Activated T-helper 17 cell treated with anti-CD3 and anti-CD28 coated beads, Interleukin-2, amount 50 U/mL, for 72 hours (primary cell): ENCODE measurements around the gene INPP5D. TPM values are rescaled to one million over a fixed set of nuclear protein-coding genes. Genes with fewer than 3 reads are reported as not detected.
"Not testable (repeated sequence)": the region's sequence is repeated elsewhere in the genome, so short reads cannot be mapped to it uniquely, and the experiment has no call there.

Source experiments
- ATAC-seq: fragments of 150-1000 bp; cut with Tn5 transposase; replicated peaks from 2 replicates; pipeline ENCODE4 v1.10.0; 2021; ENCODE audit warnings: mild to moderate bottlenecking, moderate library complexity
- H3K27ac Mint-ChIP-seq: one replicate; pipeline ENCODE4 v1.8.0; 2022; ENCODE audit warnings: mixed read lengths
- H3K27me3 Mint-ChIP-seq: one replicate; pipeline ENCODE4 v1.8.0; 2022; ENCODE audit warnings: mixed read lengths
- H3K36me3 Mint-ChIP-seq: one replicate; pipeline ENCODE4 v1.8.0; 2022; ENCODE audit warnings: low read depth, mild to moderate bottlenecking, mixed read lengths
- H3K4me1 Mint-ChIP-seq: one replicate; pipeline ENCODE4 v1.8.0; 2022; ENCODE audit warnings: mixed read lengths
- H3K4me3 Mint-ChIP-seq: one replicate; pipeline ENCODE4 v1.8.0; 2022; ENCODE audit warnings: mild to moderate bottlenecking, mixed read lengths
- H3K9me3 Mint-ChIP-seq: one replicate; pipeline ENCODE4 v1.8.0; 2022; ENCODE audit warnings: mixed read lengths
- total RNA-seq, 2 donors: library from RNA; stranded (reverse); gene quantifications; one replicate each; pipeline ENCODE4 v1.2.3, GENCODE V29; 2022

Gene INPP5D
- total RNA-seq, 2 donors from 2014 or later = 81.6 to 89.8 TPM

DNA sequence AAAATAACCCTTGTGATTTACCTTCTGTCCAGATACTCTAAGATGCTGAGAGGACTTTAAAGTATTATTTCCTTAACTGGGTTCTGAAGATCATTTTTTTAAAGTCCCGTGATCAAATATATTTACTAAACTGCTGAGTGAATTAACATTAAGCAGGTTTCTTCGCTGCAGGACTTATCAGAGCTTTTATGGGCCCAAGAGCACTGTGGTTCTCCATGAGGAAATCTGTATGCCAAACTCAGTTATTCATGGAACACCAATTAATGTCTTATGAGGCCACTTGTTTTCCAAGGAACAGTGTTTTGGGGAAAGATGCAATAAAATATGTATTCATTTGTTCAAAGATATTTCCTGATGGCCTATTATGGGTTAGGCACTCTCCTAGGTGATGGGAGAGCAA is 111.2 kb downstream of the INPP5D start:
- Mint-ChIP-seq H3K27me3 (no peaks in the 10 kb centered on the region), H3K9me3 (no peaks in the 10 kb centered on the region), H3K36me3 (peaks cover 65% of the 10 kb centered on the region), H3K4me1 (peaks cover 10% of the 10 kb centered on the region), H3K4me3 (no peak overlapping the region), H3K27ac (peak overlapping the region; percentile 56)
- ATAC-seq = no peak

DNA sequence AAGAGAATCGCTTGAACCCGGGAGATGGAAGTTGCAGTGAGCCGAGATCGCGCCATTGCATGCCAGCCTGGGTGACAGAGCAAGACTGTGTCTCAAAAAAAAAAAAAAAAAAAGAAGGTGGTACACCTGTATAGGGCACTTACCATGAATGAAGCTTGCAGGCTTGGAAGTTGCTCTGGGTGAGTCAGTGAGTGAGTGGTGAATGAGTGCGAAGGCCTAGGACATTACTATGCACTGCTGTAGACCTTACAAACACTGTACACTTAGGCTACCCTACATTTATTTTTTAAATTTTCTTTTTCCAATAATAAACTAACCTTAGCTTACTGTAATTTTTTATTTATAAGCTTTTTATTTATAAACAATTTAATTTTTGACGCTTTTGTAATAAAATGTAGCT is 113.0 kb downstream of the INPP5D start:
- Mint-ChIP-seq H3K36me3 (peaks cover 82% of the 10 kb centered on the region), H3K4me3 (no peak overlapping the region), H3K4me1 (peaks cover 10% of the 10 kb centered on the region), H3K27ac (no peak overlapping the region), H3K27me3 (no peaks in the 10 kb centered on the region), H3K9me3 (no peaks in the 10 kb centered on the region)
- no peak for ATAC-seq

- Mint-ChIP-seq H3K4me1 (peaks cover 11% of the 10 kb centered on the region), H3K36me3 (peaks cover 88% of the 10 kb centered on the region), H3K27ac (no peak overlapping the region), H3K27me3 (no peaks in the 10 kb centered on the region), H3K9me3 (no peaks in the 10 kb centered on the region), H3K4me3 (no peak overlapping the region)
- ATAC-seq = no peak
Observed at GRCh38 chr2:233174137-233174536, 114.0 kb downstream of the INPP5D start.

- Mint-ChIP-seq H3K27me3 (no peaks in the 10 kb centered on the region), H3K4me3 (no peak overlapping the region), H3K4me1 (peaks cover 14% of the 10 kb centered on the region), H3K27ac (peak overlapping the region; percentile 81), H3K9me3 (no peaks in the 10 kb centered on the region), H3K36me3 (peaks cover 99% of the 10 kb centered on the region)
- ATAC-seq = no peak
Observed at GRCh38 chr2:233178994-233179847, 119.1 kb downstream of the INPP5D start.

DNA sequence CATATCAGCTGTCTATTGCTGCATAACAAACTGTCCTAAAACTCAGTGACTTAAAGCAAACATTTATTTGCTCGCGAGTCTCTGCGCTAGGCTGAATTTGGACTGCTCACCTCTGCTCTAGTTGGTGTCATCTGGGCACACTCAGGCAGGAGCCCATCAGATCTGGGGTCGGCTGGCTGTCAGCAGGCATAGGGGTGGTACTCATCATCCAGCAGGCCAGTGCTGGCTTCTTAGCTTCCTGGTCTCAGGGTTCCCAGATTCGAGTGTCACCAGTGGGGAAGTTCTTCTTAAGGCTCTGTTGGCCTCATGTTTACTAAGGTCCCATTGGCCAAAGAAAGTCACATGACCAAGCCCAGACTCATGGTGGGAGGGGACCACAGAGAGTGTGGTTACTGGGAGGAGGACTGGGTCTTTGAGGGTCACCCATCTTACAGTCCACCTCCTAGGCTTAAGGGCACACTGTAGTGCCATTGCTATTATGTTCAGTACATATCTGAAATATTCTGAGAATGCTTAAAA is 119.8 kb downstream of the INPP5D start:
- Mint-ChIP-seq H3K4me3 (no peak overlapping the region), H3K27ac (peak overlapping the region; percentile 81), H3K9me3 (no peaks in the 10 kb centered on the region), H3K4me1 (peaks cover 14% of the 10 kb centered on the region), H3K36me3 (peaks cover 100% of the 10 kb centered on the region), H3K27me3 (no peaks in the 10 kb centered on the region)
- peak; percentile 16 for ATAC-seq

GRCh38 chr2:233183869-233184418 is 123.8 kb downstream of the INPP5D start:
- Mint-ChIP-seq H3K4me1 (peaks cover 6% of the 10 kb centered on the region), H3K27ac (peak overlapping the region; percentile 36), H3K4me3 (no peak overlapping the region), H3K36me3 (peaks cover 100% of the 10 kb centered on the region), H3K9me3 (no peaks in the 10 kb centered on the region), H3K27me3 (no peaks in the 10 kb centered on the region)
- no peak for ATAC-seq

DNA sequence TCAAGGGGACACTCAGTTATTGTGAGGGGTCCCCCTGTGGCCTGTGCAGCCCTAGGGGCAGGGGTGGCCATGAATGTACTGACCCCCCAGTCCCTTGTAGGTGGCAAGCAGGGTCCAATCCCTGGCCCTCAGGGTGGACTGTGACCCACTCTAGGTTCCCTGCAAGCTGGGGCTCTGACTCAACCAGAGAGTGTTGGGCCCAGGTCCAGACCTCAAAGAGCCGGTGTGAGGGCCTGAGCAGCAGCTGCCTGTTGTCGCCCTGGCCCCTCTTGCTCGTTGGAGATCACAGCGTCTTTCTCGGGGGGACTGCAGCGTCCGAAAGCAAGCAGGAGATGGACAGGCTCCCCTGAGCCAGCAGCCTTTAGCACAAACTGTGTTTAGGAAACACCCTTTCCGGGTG is 124.5 kb downstream of the INPP5D start:
- H3K4me3 Mint-ChIP-seq = no peak overlapping the region
- peaks cover 100% of the 10 kb centered on the region for H3K36me3 Mint-ChIP-seq
- H3K27ac Mint-ChIP-seq = peak overlapping the region; percentile 36
- ATAC-seq = no peak
- no peaks in the 10 kb centered on the region for H3K27me3 Mint-ChIP-seq
- no peaks in the 10 kb centered on the region for H3K4me1 Mint-ChIP-seq
- no peaks in the 10 kb centered on the region for H3K9me3 Mint-ChIP-seq

GRCh38 chr2:233185330-233185729 is 125.2 kb downstream of the INPP5D start:
- Mint-ChIP-seq H3K36me3 (peaks cover 100% of the 10 kb centered on the region), H3K4me3 (no peak overlapping the region), H3K27me3 (no peaks in the 10 kb centered on the region), H3K4me1 (no peaks in the 10 kb centered on the region), H3K9me3 (no peaks in the 10 kb centered on the region), H3K27ac (peak overlapping the region; percentile 59)
- ATAC-seq = no peak

DNA sequence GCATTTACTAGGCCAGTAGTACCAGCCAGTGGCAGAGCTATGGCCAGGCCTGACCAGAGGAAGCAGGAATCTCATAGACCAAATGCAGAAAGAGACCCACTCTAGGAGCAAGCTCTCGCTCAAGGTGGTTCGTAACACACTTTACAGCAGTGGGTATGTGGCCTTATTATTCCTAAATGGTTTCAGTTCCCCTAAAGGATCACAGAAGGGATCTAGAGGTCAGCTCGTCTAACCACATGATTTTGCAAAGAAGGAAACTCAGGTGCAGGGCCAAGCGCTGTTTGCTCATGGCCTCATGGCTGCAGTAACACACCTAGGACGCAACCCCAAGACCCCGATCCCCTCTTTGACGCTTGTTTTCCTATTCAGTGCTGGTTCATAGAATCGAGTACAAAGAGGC is 125.8 kb downstream of the INPP5D start:
- no peaks in the 10 kb centered on the region for H3K9me3 Mint-ChIP-seq
- H3K36me3 Mint-ChIP-seq = peaks cover 100% of the 10 kb centered on the region
- H3K4me1 Mint-ChIP-seq = no peaks in the 10 kb centered on the region
- H3K4me3 Mint-ChIP-seq = no peak overlapping the region
- ATAC-seq = no peak
- peak overlapping the region; percentile 59 for H3K27ac Mint-ChIP-seq
- no peaks in the 10 kb centered on the region for H3K27me3 Mint-ChIP-seq

GRCh38 chr2:233186851-233187250 is 126.7 kb downstream of the INPP5D start:
- peaks cover 100% of the 10 kb centered on the region for H3K36me3 Mint-ChIP-seq
- peak overlapping the region; percentile 51 for H3K27ac Mint-ChIP-seq
- H3K4me3 Mint-ChIP-seq = no peak overlapping the region
- H3K9me3 Mint-ChIP-seq = no peaks in the 10 kb centered on the region
- H3K4me1 Mint-ChIP-seq = no peaks in the 10 kb centered on the region
- no peaks in the 10 kb centered on the region for H3K27me3 Mint-ChIP-seq
- no peak for ATAC-seq

GRCh38 chr2:233189025-233189424 is 128.9 kb downstream of the INPP5D start:
- no peaks in the 10 kb centered on the region for H3K4me1 Mint-ChIP-seq
- peaks cover 100% of the 10 kb centered on the region for H3K36me3 Mint-ChIP-seq
- no peaks in the 10 kb centered on the region for H3K27me3 Mint-ChIP-seq
- peak overlapping the region; percentile 41 for H3K27ac Mint-ChIP-seq
- ATAC-seq = no peak
- H3K4me3 Mint-ChIP-seq = no peak overlapping the region
- no peaks in the 10 kb centered on the region for H3K9me3 Mint-ChIP-seq

DNA sequence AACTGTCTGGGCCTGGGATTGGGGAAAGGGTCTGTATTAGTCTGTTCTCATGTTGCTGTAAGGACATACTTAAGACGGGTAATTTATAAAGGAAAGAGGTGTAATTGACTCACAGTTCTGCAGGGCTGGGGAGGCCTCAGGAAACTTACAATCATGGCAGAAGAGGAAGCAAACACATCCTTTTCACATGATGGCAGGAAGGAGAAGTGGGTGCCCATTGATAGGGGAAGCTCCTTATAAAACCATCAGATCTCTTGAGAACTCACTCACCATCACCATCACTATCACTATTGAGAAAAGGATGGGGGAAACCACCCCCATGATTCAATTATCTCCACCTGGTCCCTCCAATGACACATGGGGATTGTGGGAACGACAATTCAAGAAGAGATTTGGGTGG is 130.9 kb downstream of the INPP5D start:
- H3K27ac Mint-ChIP-seq = peak overlapping the region; percentile 57
- not testable (repeated sequence) for ATAC-seq, H3K27me3 Mint-ChIP-seq, H3K9me3 Mint-ChIP-seq, H3K4me1 Mint-ChIP-seq, H3K4me3 Mint-ChIP-seq
- peaks cover 100% of the 10 kb centered on the region for H3K36me3 Mint-ChIP-seq

DNA sequence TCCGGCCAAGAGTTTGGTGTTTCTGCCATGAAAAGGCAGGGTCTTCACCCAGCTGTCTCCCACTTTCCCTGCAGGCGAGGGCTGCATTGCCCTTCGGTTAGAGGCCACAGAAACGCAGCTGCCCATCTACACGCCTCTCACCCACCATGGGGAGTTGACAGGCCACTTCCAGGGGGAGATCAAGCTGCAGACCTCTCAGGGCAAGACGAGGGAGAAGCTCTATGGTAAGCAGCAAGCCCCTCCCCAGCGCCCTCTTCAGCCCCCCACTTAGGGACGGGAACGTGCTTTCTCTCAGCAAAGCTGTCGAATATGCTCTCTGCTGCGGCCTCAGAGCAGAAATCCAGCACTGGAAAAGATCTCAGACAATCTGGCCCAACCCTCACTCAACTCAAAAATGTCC is 133.6 kb downstream of the INPP5D start:
- Mint-ChIP-seq H3K27me3 (no peaks in the 10 kb centered on the region), H3K36me3 (peaks cover 100% of the 10 kb centered on the region), H3K27ac (peak overlapping the region; percentile 72), H3K9me3 (no peaks in the 10 kb centered on the region), H3K4me1 (no peaks in the 10 kb centered on the region), H3K4me3 (no peak overlapping the region)
- no peak for ATAC-seq

DNA sequence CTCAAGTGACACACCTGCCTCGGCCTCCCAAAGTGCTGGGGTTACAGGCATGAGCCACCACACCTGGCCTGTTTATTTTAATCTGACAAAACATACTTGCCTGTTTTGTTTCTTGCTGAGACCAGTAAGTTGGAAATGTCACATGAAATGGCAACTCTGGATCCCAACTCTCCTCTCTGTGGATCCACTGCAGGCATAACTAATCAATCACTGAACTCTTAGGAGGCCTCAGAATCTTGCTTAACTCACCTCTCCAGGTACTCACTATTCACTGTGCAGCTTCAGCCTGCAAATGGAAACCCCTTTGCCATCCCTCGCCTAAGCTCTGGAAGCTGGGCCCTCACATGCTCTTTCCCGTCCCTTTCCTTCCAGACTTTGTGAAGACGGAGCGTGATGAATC is 134.9 kb downstream of the INPP5D start:
- H3K4me3 Mint-ChIP-seq = no peak overlapping the region
- H3K27ac Mint-ChIP-seq = no peak overlapping the region
- H3K36me3 Mint-ChIP-seq = peaks cover 97% of the 10 kb centered on the region
- H3K27me3 Mint-ChIP-seq = no peaks in the 10 kb centered on the region
- no peaks in the 10 kb centered on the region for H3K9me3 Mint-ChIP-seq
- ATAC-seq = no peak
- no peaks in the 10 kb centered on the region for H3K4me1 Mint-ChIP-seq

- Mint-ChIP-seq H3K27ac (peak overlapping the region; percentile 53), H3K4me3 (no peak overlapping the region), H3K36me3 (peaks cover 96% of the 10 kb centered on the region), H3K27me3 (no peaks in the 10 kb centered on the region), H3K4me1 (no peaks in the 10 kb centered on the region), H3K9me3 (no peaks in the 10 kb centered on the region)
- ATAC-seq = no peak
Observed at GRCh38 chr2:233197022-233197421, 136.9 kb downstream of the INPP5D start.
